ENCODE data around the gene PIK3CA.
"Not testable (repeated sequence)": the region's sequence is repeated elsewhere in the genome, so short reads cannot be mapped to it uniquely, and the experiment has no call there.

The PIK3CA gene

DNA sequence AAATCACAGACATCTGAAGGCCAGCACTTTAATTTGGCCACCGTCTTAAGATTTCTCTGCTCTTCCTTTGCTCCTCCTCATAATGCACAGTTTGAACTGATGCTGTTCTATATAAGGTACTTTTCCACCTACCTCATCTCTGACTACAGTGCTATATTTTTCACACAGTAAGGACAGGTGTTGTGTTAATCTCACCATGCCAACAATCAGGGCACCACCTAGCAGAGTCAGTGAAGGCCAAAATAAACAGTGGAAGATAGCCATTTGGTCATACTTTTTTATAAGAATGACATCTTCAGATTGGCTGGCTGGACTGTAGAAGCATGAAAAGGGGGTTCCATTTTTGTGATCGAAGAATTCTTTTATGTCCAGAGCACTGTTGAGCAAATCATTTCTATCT lies 94.7 kb downstream of the PIK3CA start:
- H3K4ac ChIP-seq (ENCODE audit: low read depth, low read length); H3K14ac ChIP-seq (ENCODE audit: low read length); H3K4me1 ChIP-seq (ENCODE audit: control insufficient read depth in 1 of 2, insufficient read depth in 2 of 2, low read length in 2 of 2); H3K79me2 ChIP-seq (ENCODE audit: control insufficient read depth, insufficient read depth, low read length, poor library complexity); H2AFZ ChIP-seq (ENCODE audit: insufficient read depth, low read length, poor library complexity); H3K27me3 ChIP-seq (ENCODE audit: insufficient read depth, low read length); H3K4me2 ChIP-seq (ENCODE audit: low read length); H2BK120ac ChIP-seq (ENCODE audit: insufficient read depth, low read length, poor library complexity); H4K91ac ChIP-seq (ENCODE audit: low read depth, low read length); H3K4me3 ChIP-seq (ENCODE audit: low read depth, low read length); H4K12ac ChIP-seq (ENCODE audit: low read depth, low read length); H2AK5ac ChIP-seq (ENCODE audit: low read length); H3K9ac ChIP-seq (ENCODE audit: low read length); H3K27ac ChIP-seq (ENCODE audit: low read depth, low read length); H3K79me1 ChIP-seq (ENCODE audit: low read length); DNase-seq; H2BK5ac ChIP-seq (ENCODE audit: low read depth, low read length, poor library complexity); H2BK12ac ChIP-seq (ENCODE audit: low read length); H3K9me3 ChIP-seq (ENCODE audit: insufficient read depth, low read depth, low read length); H3K36me3 ChIP-seq (ENCODE audit: control insufficient read depth in 1 of 2, insufficient read depth in 2 of 2, low read length in 2 of 2); H4K8ac ChIP-seq (ENCODE audit: low read depth, low read length); H3K23ac ChIP-seq (ENCODE audit: low read length); H3K18ac ChIP-seq (ENCODE audit: low read length): not testable (repeated sequence)
- no CpG with 5 or more reads among the region's 2 CpGs for WGBS (ENCODE audit: extremely low coverage, insufficient coverage, insufficient read length)

DNA sequence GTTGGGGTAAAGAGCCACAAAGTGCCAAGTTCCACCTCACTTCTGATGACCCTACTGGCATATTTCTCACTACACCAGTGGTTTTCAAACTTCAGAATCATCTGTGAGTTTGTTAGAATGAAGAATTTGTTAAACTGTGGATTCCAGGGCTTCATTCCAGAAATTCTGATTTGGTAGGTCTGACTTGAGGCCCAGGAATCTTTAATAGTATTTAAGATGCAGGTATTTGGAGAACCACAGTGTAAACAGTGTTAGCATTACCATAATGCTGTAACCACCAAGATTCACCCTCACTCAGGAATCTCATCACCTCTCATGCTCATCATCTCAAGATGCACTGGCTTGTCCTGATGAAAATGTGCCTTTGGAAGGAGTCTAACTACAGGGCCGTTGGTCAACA lies 96.7 kb downstream of the PIK3CA start:
- Histone ChIP-seq H3K4ac (ENCODE audit: low read depth, low read length) (no peak overlapping the region), H3K9ac (ENCODE audit: low read length) (no peak overlapping the region), H3K9me3 (ENCODE audit: insufficient read depth, low read depth, low read length) (no peaks in the 10 kb centered on the region), H2BK12ac (ENCODE audit: low read length) (no peak overlapping the region), H3K79me2 (ENCODE audit: control insufficient read depth, insufficient read depth, low read length, poor library complexity) (no peaks in the 10 kb centered on the region), H3K79me1 (ENCODE audit: low read length) (no peaks in the 10 kb centered on the region), H3K4me1 (ENCODE audit: control insufficient read depth in 1 of 2, insufficient read depth in 2 of 2, low read length in 2 of 2) (no peaks in the 10 kb centered on the region), H3K27ac (ENCODE audit: low read depth, low read length) (no peak overlapping the region), H2BK5ac (ENCODE audit: low read depth, low read length, poor library complexity) (no peak overlapping the region), H3K36me3 (ENCODE audit: control insufficient read depth in 1 of 2, insufficient read depth in 2 of 2, low read length in 2 of 2) (no peaks in the 10 kb centered on the region), H3K14ac (ENCODE audit: low read length) (no peak overlapping the region), H4K12ac (ENCODE audit: low read depth, low read length) (no peak overlapping the region), H3K4me2 (ENCODE audit: low read length) (no peak overlapping the region), H4K91ac (ENCODE audit: low read depth, low read length) (no peak overlapping the region), H2AFZ (ENCODE audit: insufficient read depth, low read length, poor library complexity) (no peak overlapping the region), H3K27me3 (ENCODE audit: insufficient read depth, low read length) (no peaks in the 10 kb centered on the region), H3K4me3 (ENCODE audit: low read depth, low read length) (no peak overlapping the region), H3K23ac (ENCODE audit: low read length) (no peak overlapping the region), H2AK5ac (ENCODE audit: low read length) (no peak overlapping the region), H4K8ac (ENCODE audit: low read depth, low read length) (no peak overlapping the region), H3K18ac (ENCODE audit: low read length) (no peak overlapping the region), H2BK120ac (ENCODE audit: insufficient read depth, low read length, poor library complexity) (no peak overlapping the region)
- WGBS (ENCODE audit: extremely low coverage, insufficient coverage, insufficient read length): no CpG with 5 or more reads among the region's 1 CpG
- peak in 1 of 2 donors; percentile 55 for DNase-seq

DNA sequence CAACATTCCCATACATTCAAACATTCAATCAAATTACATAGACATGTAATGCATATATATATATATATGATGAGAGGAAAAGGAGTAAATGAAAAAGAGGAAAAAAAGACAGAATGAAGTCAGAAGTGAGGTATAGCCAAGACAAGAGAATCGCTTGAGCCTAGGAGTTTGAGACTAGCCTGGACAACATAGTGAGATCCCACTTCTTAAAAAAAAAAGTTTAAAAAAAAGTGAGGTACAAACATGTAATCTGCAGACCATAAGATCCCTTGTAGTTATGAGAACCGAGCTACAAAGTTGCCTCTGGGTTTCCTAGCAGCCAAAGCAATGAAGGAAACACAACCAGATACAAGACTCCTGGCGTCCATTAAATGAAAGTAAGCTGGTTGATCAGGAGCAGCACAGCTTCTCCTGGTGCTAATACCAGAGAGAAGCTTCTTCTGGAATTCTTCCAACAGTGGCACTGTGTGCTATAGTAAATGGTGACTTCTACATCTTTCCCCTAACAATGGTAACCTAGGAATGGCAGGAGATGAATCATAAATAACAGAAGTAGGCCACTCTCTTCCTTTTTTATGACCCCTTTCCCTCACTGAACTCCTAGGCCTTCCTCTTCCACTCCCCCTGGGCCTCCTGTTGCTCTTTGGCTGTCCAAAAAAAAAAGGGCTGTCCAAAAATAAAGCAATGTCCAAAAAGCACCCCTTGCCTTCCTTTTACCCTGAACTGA lies 99.3 kb downstream of the PIK3CA start:
- Histone ChIP-seq H3K27me3 (ENCODE audit: insufficient read depth, low read length) (no peaks in the 10 kb centered on the region), H2BK12ac (ENCODE audit: low read length) (no peak overlapping the region), H3K27ac (ENCODE audit: low read depth, low read length) (no peak overlapping the region), H3K4me1 (ENCODE audit: control insufficient read depth in 1 of 2, insufficient read depth in 2 of 2, low read length in 2 of 2) (no peaks in the 10 kb centered on the region), H3K23ac (ENCODE audit: low read length) (no peak overlapping the region), H2AFZ (ENCODE audit: insufficient read depth, low read length, poor library complexity) (no peak overlapping the region), H4K8ac (ENCODE audit: low read depth, low read length) (no peak overlapping the region), H3K9me3 (ENCODE audit: insufficient read depth, low read depth, low read length) (no peaks in the 10 kb centered on the region), H4K12ac (ENCODE audit: low read depth, low read length) (no peak overlapping the region), H3K9ac (ENCODE audit: low read length) (no peak overlapping the region), H3K79me2 (ENCODE audit: control insufficient read depth, insufficient read depth, low read length, poor library complexity) (no peaks in the 10 kb centered on the region), H3K36me3 (ENCODE audit: control insufficient read depth in 1 of 2, insufficient read depth in 2 of 2, low read length in 2 of 2) (peaks cover 0 to 2% of the 10 kb centered on the region in 2 experiments), H2BK5ac (ENCODE audit: low read depth, low read length, poor library complexity) (no peak overlapping the region), H3K18ac (ENCODE audit: low read length) (no peak overlapping the region), H3K14ac (ENCODE audit: low read length) (no peak overlapping the region), H3K79me1 (ENCODE audit: low read length) (no peaks in the 10 kb centered on the region), H3K4me2 (ENCODE audit: low read length) (no peak overlapping the region), H4K91ac (ENCODE audit: low read depth, low read length) (no peak overlapping the region), H2BK120ac (ENCODE audit: insufficient read depth, low read length, poor library complexity) (no peak overlapping the region), H3K4ac (ENCODE audit: low read depth, low read length) (no peak overlapping the region), H3K4me3 (ENCODE audit: low read depth, low read length) (no peak overlapping the region), H2AK5ac (ENCODE audit: low read length) (no peak overlapping the region)
- no peak for DNase-seq
- WGBS (ENCODE audit: extremely low coverage, insufficient coverage, insufficient read length): no CpG with 5 or more reads among the region's 3 CpGs

DNA sequence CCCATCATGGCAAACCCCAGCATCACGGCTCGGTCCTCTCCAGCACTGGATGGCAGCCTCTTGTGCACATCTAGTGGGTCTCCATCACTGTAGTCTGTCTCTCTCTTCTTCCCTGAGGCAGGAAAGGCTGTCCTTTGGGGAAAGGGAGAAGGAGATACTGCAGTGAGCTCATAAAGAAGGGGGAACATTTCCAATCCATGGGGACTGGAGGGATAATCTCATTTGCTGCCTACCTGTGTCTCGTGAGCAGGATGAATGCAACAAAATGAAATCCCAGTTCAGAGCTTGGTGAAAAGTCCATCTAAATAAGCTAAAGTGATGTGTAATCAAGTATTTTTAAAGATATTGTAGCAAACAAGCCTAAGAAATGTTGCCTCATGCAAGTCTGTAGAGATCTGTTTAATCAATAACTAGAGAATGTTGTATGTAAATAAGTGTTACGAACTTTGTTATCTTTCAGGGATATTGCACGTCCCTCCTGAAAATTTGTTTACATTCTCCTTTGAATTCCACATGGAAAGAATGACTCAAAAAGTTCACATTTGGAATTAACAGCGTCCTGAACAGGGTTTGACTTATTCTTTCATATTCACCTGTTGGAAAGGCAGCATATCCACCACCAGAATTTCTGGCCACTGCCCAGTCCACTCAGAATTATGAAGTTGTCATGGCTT lies 102.8 kb downstream of the PIK3CA start, which contains the start of gene KCNMB3:
Gene KCNMB3, minus strand, starts transcription at position 312 of the 674 bp plus-strand sequence. Its CDS starts 124 bp downstream, at position 188.
- Histone ChIP-seq H2BK5ac (ENCODE audit: low read depth, low read length, poor library complexity) (no peak within 1 kb of the TSS), H3K4me2 (ENCODE audit: low read length) (no peak within 1 kb of the TSS), H4K8ac (ENCODE audit: low read depth, low read length) (no peak within 1 kb of the TSS), H2BK12ac (ENCODE audit: low read length) (no peak within 1 kb of the TSS), H3K4me1 (ENCODE audit: control insufficient read depth in 1 of 2, insufficient read depth in 2 of 2, low read length in 2 of 2) (no peaks in the 10 kb centered on the region), H3K4me3 (ENCODE audit: low read depth, low read length) (no peak within 1 kb of the TSS), H3K9ac (ENCODE audit: low read length) (no peak within 1 kb of the TSS), H3K36me3 (ENCODE audit: control insufficient read depth in 1 of 2, insufficient read depth in 2 of 2, low read length in 2 of 2) (peaks cover 0 to 2% of the 10 kb centered on the region in 2 experiments), H3K14ac (ENCODE audit: low read length) (no peak within 1 kb of the TSS), H2AFZ (ENCODE audit: insufficient read depth, low read length, poor library complexity) (no peak within 1 kb of the TSS), H3K18ac (ENCODE audit: low read length) (no peak within 1 kb of the TSS), H3K79me1 (ENCODE audit: low read length) (no peaks in the 10 kb centered on the region), H4K12ac (ENCODE audit: low read depth, low read length) (no peak within 1 kb of the TSS), H3K27me3 (ENCODE audit: insufficient read depth, low read length) (no peaks in the 10 kb centered on the region), H2BK120ac (ENCODE audit: insufficient read depth, low read length, poor library complexity) (no peak within 1 kb of the TSS), H3K9me3 (ENCODE audit: insufficient read depth, low read depth, low read length) (no peaks in the 10 kb centered on the region), H2AK5ac (ENCODE audit: low read length) (no peak within 1 kb of the TSS), H3K79me2 (ENCODE audit: control insufficient read depth, insufficient read depth, low read length, poor library complexity) (no peaks in the 10 kb centered on the region), H3K23ac (ENCODE audit: low read length) (no peak within 1 kb of the TSS), H4K91ac (ENCODE audit: low read depth, low read length) (no peak within 1 kb of the TSS), H3K4ac (ENCODE audit: low read depth, low read length) (no peak within 1 kb of the TSS), H3K27ac (ENCODE audit: low read depth, low read length) (no peak within 1 kb of the TSS)
- no peak for DNase-seq
- no CpG with 5 or more reads among the region's 6 CpGs for WGBS (ENCODE audit: extremely low coverage, insufficient coverage, insufficient read length)
